ENCODE measurements around the gene TBXAS1. TPM values are rescaled to one million over a fixed set of nuclear protein-coding genes. Genes with fewer than 3 reads are reported as not detected.

TBXAS1 gene
- total RNA-seq, 4 donors from 2014 or later: 6.2 to 23.0 (median 11.8) TPM

- ATAC-seq: peak; percentile 31
- Histone ChIP-seq H3K36me3 (no peaks in the 10 kb centered on the region), H3K27ac (peak overlapping the region; percentile 40 to 67 (median 58)), H3K27me3 (no peaks in the 10 kb centered on the region), H3K4me1 (peaks cover 0 to 18% (median 4%) of the 10 kb centered on the region in 3 donors), H3K9me3 (no peaks in the 10 kb centered on the region), H3K4me3 (no peak overlapping the region)
- TF ChIP-seq EP300 (IDR thresholded peaks at IDR 0.05) (no peak), CTCF (IDR thresholded peaks at IDR 0.05) (no peak), POLR2A (IDR thresholded peaks at IDR 0.05) (no peak), POLR2AphosphoS5 (IDR thresholded peaks at IDR 0.05) (no peak)
- 17 to 30% methylated on average over 2 of the region's 2 CpGs for WGBS, 2 donors (ENCODE audit: low coverage in 1 of 2)
Measured at GRCh38 chr7:139871820-139872219, 42.8 kb downstream of the TBXAS1 start.

- TF ChIP-seq POLR2A (IDR thresholded peaks at IDR 0.05) (no peak), EP300 (IDR thresholded peaks at IDR 0.05) (no peak), CTCF (IDR thresholded peaks at IDR 0.05) (no peak), POLR2AphosphoS5 (IDR thresholded peaks at IDR 0.05) (no peak)
- no peak overlapping the region for H3K4me3 ChIP-seq
- peaks cover 0 to 18% (median 4%) of the 10 kb centered on the region in 3 donors for H3K4me1 ChIP-seq
- no peak overlapping the region for H3K27ac ChIP-seq
- no peaks in the 10 kb centered on the region for H3K27me3 ChIP-seq
- no peak for ATAC-seq
- WGBS, 2 donors (ENCODE audit: low coverage in 1 of 2): 67% methylated on average over 1 to 8 of the region's 8 CpGs
- H3K9me3 ChIP-seq: no peaks in the 10 kb centered on the region
- H3K36me3 ChIP-seq: no peaks in the 10 kb centered on the region
Measured at GRCh38 chr7:139873593-139874301, 44.7 kb downstream of the TBXAS1 start.

GRCh38 chr7:139874302-139874629, 45.2 kb downstream of the TBXAS1 start:
- TF ChIP-seq CTCF (IDR thresholded peaks at IDR 0.05): no peak
- TF ChIP-seq POLR2AphosphoS5 (IDR thresholded peaks at IDR 0.05): no peak
- TF ChIP-seq EP300 (IDR thresholded peaks at IDR 0.05): no peak
- TF ChIP-seq POLR2A (IDR thresholded peaks at IDR 0.05): no peak
- peaks cover 0 to 18% (median 4%) of the 10 kb centered on the region in 3 donors for H3K4me1 ChIP-seq
- no peak overlapping the region for H3K4me3 ChIP-seq
- no peak for ATAC-seq
- 71 to 85% methylated on average over 9 of the region's 9 CpGs for WGBS, 2 donors (ENCODE audit: low coverage in 1 of 2)
- H3K27ac ChIP-seq: no peak overlapping the region
- no peaks in the 10 kb centered on the region for H3K36me3 ChIP-seq
- no peaks in the 10 kb centered on the region for H3K9me3 ChIP-seq
- no peaks in the 10 kb centered on the region for H3K27me3 ChIP-seq

GRCh38 chr7:139875821-139876241, 46.8 kb downstream of the TBXAS1 start:
- 44 to 51% methylated on average over 5 to 6 of the region's 7 CpGs for WGBS, 2 donors (ENCODE audit: low coverage in 1 of 2)
- ATAC-seq: no peak
- no peak overlapping the region for H3K4me3 ChIP-seq

More at GRCh38 chr7:139875821-139876241, 46.8 kb downstream of the TBXAS1 start:
- no peak for TF ChIP-seq CTCF (IDR thresholded peaks at IDR 0.05)
- Histone ChIP-seq H3K27ac (no peak overlapping the region), H3K27me3 (no peaks in the 10 kb centered on the region), H3K36me3 (no peaks in the 10 kb centered on the region), H3K9me3 (no peaks in the 10 kb centered on the region), H3K4me1 (peaks cover 0 to 13% (median 3%) of the 10 kb centered on the region in 3 donors)
